Retina (tissue), 1 donor: ENCODE measurements around the gene CD2AP.
"Not testable (repeated sequence)": the region's sequence is repeated elsewhere in the genome, so short reads cannot be mapped to it uniquely, and the experiment has no call there.

Source experiments
- DNase-seq: peaks from one replicate; pipeline ENCODE4 v3.0.0-alpha.2; 2016

Gene CD2AP

GRCh38 chr6:47465117-47465516 is 12.5 kb upstream of the CD2AP start:
- DNase-seq = no peak

- no peak for DNase-seq
Observed at GRCh38 chr6:47471911-47472310, 5.7 kb upstream of the CD2AP start.

- no peak for DNase-seq
Observed at GRCh38 chr6:47473791-47474346, 3.7 kb upstream of the CD2AP start.

- DNase-seq = no peak
Observed at GRCh38 chr6:47475319-47475816, 2.2 kb upstream of the CD2AP start.

GRCh38 chr6:47476781-47477496 is 650 bp upstream of the CD2AP start:
- DNase-seq = no peak

GRCh38 chr6:47478233-47479139 is 897 bp downstream of the CD2AP start:
- no peak for DNase-seq

- no peak for DNase-seq
Observed at GRCh38 chr6:47479140-47479508, 1.5 kb downstream of the CD2AP start.

- no peak for DNase-seq
Observed at GRCh38 chr6:47479874-47480273, 2.3 kb downstream of the CD2AP start.

GRCh38 chr6:47481213-47481612 is 3.6 kb downstream of the CD2AP start:
- DNase-seq = not testable (repeated sequence)

GRCh38 chr6:47481806-47482205 is 4.2 kb downstream of the CD2AP start:
- no peak for DNase-seq

GRCh38 chr6:47483516-47483852 is 5.9 kb downstream of the CD2AP start:
- no peak for DNase-seq

GRCh38 chr6:47483853-47484546 is 6.4 kb downstream of the CD2AP start:
- DNase-seq = no peak

GRCh38 chr6:47484616-47485015 is 7.0 kb downstream of the CD2AP start:
- no peak for DNase-seq

- no peak for DNase-seq
Observed at GRCh38 chr6:47485083-47485482, 7.5 kb downstream of the CD2AP start.

- DNase-seq = no peak
Observed at GRCh38 chr6:47485491-47486135, 8.0 kb downstream of the CD2AP start.

- DNase-seq = no peak
Observed at GRCh38 chr6:47489995-47490394, 12.4 kb downstream of the CD2AP start.

- no peak for DNase-seq
Observed at GRCh38 chr6:47490676-47491075, 13.1 kb downstream of the CD2AP start.

- DNase-seq = no peak
Observed at GRCh38 chr6:47492355-47492754, 14.8 kb downstream of the CD2AP start.

- DNase-seq = no peak
Observed at GRCh38 chr6:47495207-47495606, 17.6 kb downstream of the CD2AP start.

- no peak for DNase-seq
Observed at GRCh38 chr6:47495954-47496545, 18.5 kb downstream of the CD2AP start.

GRCh38 chr6:47496935-47497579 is 19.5 kb downstream of the CD2AP start:
- no peak for DNase-seq

- DNase-seq = no peak
Observed at GRCh38 chr6:47502920-47503319, 25.3 kb downstream of the CD2AP start.
